ENCODE data around the gene C15orf39. TPM values are rescaled to one million over a fixed set of nuclear protein-coding genes. Genes with fewer than 3 reads are reported as not detected.
"Not testable (repeated sequence)": the region's sequence is repeated elsewhere in the genome, so short reads cannot be mapped to it uniquely, and the experiment has no call there.

The C15orf39 gene
- total RNA-seq, 1 donor from 2014 or later = 9.0 TPM

GRCh38 chr15:75232252-75232813 is 30.7 kb downstream of the C15orf39 start:
- DNase-seq = no peak

- DNase-seq = no peak
Measured at GRCh38 chr15:75232826-75233503, 31.3 kb downstream of the C15orf39 start.

GRCh38 chr15:75233504-75234190 is 32.0 kb downstream of the C15orf39 start:
- no peak for DNase-seq

GRCh38 chr15:75234191-75234810 is 32.6 kb downstream of the C15orf39 start:
- no peak for DNase-seq

GRCh38 chr15:75235051-75235673 is 33.5 kb downstream of the C15orf39 start:
- DNase-seq = no peak

- DNase-seq = no peak
Measured at GRCh38 chr15:75235760-75236729, 34.4 kb downstream of the C15orf39 start.

- DNase-seq = no peak
Measured at GRCh38 chr15:75237316-75237982, 35.8 kb downstream of the C15orf39 start.

GRCh38 chr15:75238150-75238549 is 36.5 kb downstream of the C15orf39 start:
- no peak for DNase-seq

- not testable (repeated sequence) for DNase-seq
Measured at GRCh38 chr15:75245741-75246140, 44.1 kb downstream of the C15orf39 start.

- not testable (repeated sequence) for DNase-seq
Measured at GRCh38 chr15:75248991-75249390, 47.3 kb downstream of the C15orf39 start.

GRCh38 chr15:75249726-75250125 is 48.0 kb downstream of the C15orf39 start:
- DNase-seq = no peak

GRCh38 chr15:75251343-75251742 is 49.7 kb downstream of the C15orf39 start:
- DNase-seq = not testable (repeated sequence)

GRCh38 chr15:75252285-75252684 is 50.6 kb downstream of the C15orf39 start:
- DNase-seq = not testable (repeated sequence)

GRCh38 chr15:75258034-75258433 is 56.4 kb downstream of the C15orf39 start, which contains the start of gene GOLGA6C:
GOLGA6C (plus strand) TSS chr15:75258334; CDS start chr15:75258599, 265 bp downstream.
- DNase-seq = not testable (repeated sequence)

- DNase-seq = not testable (repeated sequence)
Measured at GRCh38 chr15:75258620-75259343, 57.1 kb downstream of the C15orf39 start.

- DNase-seq = not testable (repeated sequence)
Measured at GRCh38 chr15:75259873-75260272, 58.2 kb downstream of the C15orf39 start.
